IMR-90 (cell line): ENCODE data around the gene PI4KA. TPM values are rescaled to one million over a fixed set of nuclear protein-coding genes. Genes with fewer than 3 reads are reported as not detected.

Source experiments
- ATAC-seq: fragments of 200-7000 bp; cut with Tn5 transposase; 2 replicates; pipeline ENCODE4 v1.9.1; 2020; ENCODE audit warnings: low read depth, mild to moderate bottlenecking, moderate library complexity
- BruUV-seq: library from RNA; stranded (reverse); fragments of 400-500 nt; replicated peaks from 2 replicates; lab custom pipeline; 2021; lab: Mats Ljungman, UMichigan
- CTCF ChIA-PET: fragments of 300-600 bp; formaldehyde crosslinking; extraction: SDS; loops from one replicate; lab custom pipeline; 2021; ENCODE audit warnings: antibody characterized with exemption; lab: Yijun Ruan, JAX
- POLR2A ChIA-PET: fragments of 300-600 bp; sonication (Branson Sonifier 250); formaldehyde crosslinking; loops from one replicate; lab custom pipeline; 2022; ENCODE audit warnings: antibody characterized with exemption; ENCODE audit not compliant: unreplicated experiment; lab: Charles Lee
- DNase-seq: peaks from one replicate; pipeline ENCODE4 v3.0.0; 2013
- H2AFZ ChIP-seq: replicated peaks from 2 replicates; pipeline ENCODE3; 2013; ENCODE audit warnings: low read length, mild to moderate bottlenecking; ENCODE audit not compliant: poor library complexity
- H2AK5ac ChIP-seq: 2 replicates; pipeline ENCODE4 v1.6.1; 2013; ENCODE audit warnings: low read depth, low read length, inconsistent platforms
- H2AK9ac ChIP-seq: replicated peaks from 2 replicates; pipeline ENCODE3; 2013; ENCODE audit warnings: mild to moderate bottlenecking, low read depth, low read length, moderate library complexity; ENCODE audit not compliant: poor library complexity
- H2BK120ac ChIP-seq: 2 replicates; pipeline ENCODE4 v1.6.1; 2013; ENCODE audit warnings: low read depth, low read length, inconsistent platforms
- H2BK15ac ChIP-seq: 3 replicates; pipeline ENCODE4 v1.6.1; 2013; ENCODE audit warnings: low read depth, low read length, inconsistent platforms
- H2BK20ac ChIP-seq: 2 replicates; pipeline ENCODE4 v1.6.1; 2013; ENCODE audit warnings: low read depth, mild to moderate bottlenecking, inconsistent platforms, low read length, moderate library complexity
- H2BK5ac ChIP-seq: 2 replicates; pipeline ENCODE4 v1.6.1; 2013; ENCODE audit warnings: mild to moderate bottlenecking, low read depth, low read length, inconsistent platforms; ENCODE audit not compliant: poor library complexity, severe bottlenecking
- H3K14ac ChIP-seq: replicated peaks from 2 replicates; pipeline ENCODE4 v1.6.1; 2013; ENCODE audit warnings: low read depth, low read length, inconsistent platforms
- H3K18ac ChIP-seq: 2 replicates; pipeline ENCODE4 v1.6.1; 2013; ENCODE audit warnings: low read depth, low read length, control low read depth
- H3K23ac ChIP-seq: 2 replicates; pipeline ENCODE4 v1.6.1; 2013; ENCODE audit warnings: low read depth, low read length, inconsistent platforms
- H3K27ac ChIP-seq: 2 replicates; pipeline ENCODE4 v1.5.1; 2013; ENCODE audit warnings: mild to moderate bottlenecking, control low read depth, low read length; ENCODE audit not compliant: insufficient read depth
- H3K27me3 ChIP-seq: 2 replicates; pipeline ENCODE4 v1.6.1; 2013; ENCODE audit warnings: low read length; ENCODE audit not compliant: control insufficient read depth, insufficient read depth
- H3K36me3 ChIP-seq: 2 replicates; pipeline ENCODE4 v1.6.1; 2013; ENCODE audit warnings: low read length, mixed read lengths; ENCODE audit not compliant: control insufficient read depth, insufficient read depth
- H3K4ac ChIP-seq: 2 replicates; pipeline ENCODE4 v1.6.1; 2013; ENCODE audit warnings: low read depth, low read length, inconsistent platforms
- H3K4me1 ChIP-seq: 2 replicates; pipeline ENCODE4 v1.6.1; 2013; ENCODE audit warnings: low read length, mixed read lengths; ENCODE audit not compliant: control insufficient read depth, insufficient read depth
- H3K4me2 ChIP-seq: 2 replicates; pipeline ENCODE4 v1.6.1; 2013; ENCODE audit warnings: low read depth, mild to moderate bottlenecking, control low read depth, low read length, moderate library complexity
- H3K4me3 ChIP-seq: 2 replicates; pipeline ENCODE4 v1.5.1; 2013; ENCODE audit warnings: low read depth, mild to moderate bottlenecking, control low read depth, low read length, moderate library complexity; ENCODE audit not compliant: insufficient read depth
- H3K56ac ChIP-seq: 2 replicates; pipeline ENCODE4 v1.6.1; 2013; ENCODE audit warnings: low read length, inconsistent platforms; ENCODE audit not compliant: insufficient read depth; ENCODE audit errors: extremely low read depth
- H3K79me1 ChIP-seq, 2 experiments: 2 replicates each; pipeline ENCODE4 v1.6.1; 2013; ENCODE audit warnings: low read length in 2 of 2, inconsistent platforms in 1 of 2, low read depth in 1 of 2
- H3K9ac ChIP-seq: 2 replicates; pipeline ENCODE4 v1.6.1; 2013; ENCODE audit warnings: low read depth, low read length, control low read depth
- H3K9me1 ChIP-seq: 2 replicates; pipeline ENCODE4 v1.6.1; 2013; ENCODE audit warnings: low read length, inconsistent platforms; ENCODE audit not compliant: insufficient read depth
- H3K9me3 ChIP-seq: 2 replicates; pipeline ENCODE4 v1.6.1; 2013; ENCODE audit warnings: low read length; ENCODE audit not compliant: control insufficient read depth, insufficient read depth
- H4K20me1 ChIP-seq: 2 replicates; pipeline ENCODE4 v1.6.1; 2013; ENCODE audit warnings: low read length, inconsistent platforms; ENCODE audit not compliant: insufficient read depth
- H4K5ac ChIP-seq: 2 replicates; pipeline ENCODE4 v1.6.1; 2013; ENCODE audit warnings: mild to moderate bottlenecking, low read depth, low read length, control low read depth
- H4K8ac ChIP-seq, 2 experiments: 2 replicates each; pipeline ENCODE4 v1.6.1; 2013; ENCODE audit warnings: low read depth in 2 of 2, low read length in 2 of 2, control low read depth in 1 of 2, inconsistent platforms in 1 of 2
- H4K91ac ChIP-seq: 2 replicates; pipeline ENCODE4 v1.6.1; 2013; ENCODE audit warnings: low read depth, low read length, inconsistent platforms; ENCODE audit not compliant: insufficient read depth
- BHLHE40 ChIP-seq: fragments of 150-350 bp; IDR thresholded peaks from 2 replicates; pipeline ENCODE4 v1.6.1; 2016; ENCODE audit warnings: mild to moderate bottlenecking, low read depth, low read length
- CEBPB ChIP-seq: IDR thresholded peaks from 2 replicates; pipeline ENCODE4 v1.6.1; 2012; ENCODE audit warnings: low read depth, low read length, improper control_type of control experiment
- CHD1 ChIP-seq: IDR thresholded peaks from 2 replicates; pipeline ENCODE4 v1.6.1; 2012; ENCODE audit warnings: low read depth, low read length, improper control_type of control experiment
- CTCF ChIP-seq: conservative IDR thresholded peaks from 2 replicates; pipeline ENCODE4 v1.5.1; 2012; ENCODE audit warnings: mild to moderate bottlenecking, low read depth, low read length, improper control_type of control experiment
- ELK1 ChIP-seq: fragments of 150-350 bp; IDR thresholded peaks from 2 replicates; pipeline ENCODE4 v1.6.1; 2016; ENCODE audit warnings: low read depth, mild to moderate bottlenecking, low read length, moderate library complexity, borderline replicate concordance
- FOS ChIP-seq: fragments of 150-350 bp; IDR thresholded peaks from 2 replicates; pipeline ENCODE4 v1.6.1; 2016; ENCODE audit warnings: low read depth, low read length
- MAFK ChIP-seq: IDR thresholded peaks from 2 replicates; pipeline ENCODE4 v1.6.1; 2012; ENCODE audit warnings: low read depth, low read length, improper control_type of control experiment
- MAZ ChIP-seq: IDR thresholded peaks from 2 replicates; pipeline ENCODE4 v1.6.1; 2012; ENCODE audit warnings: low read depth, mild to moderate bottlenecking, low read length, improper control_type of control experiment, moderate library complexity, borderline replicate concordance
- MXI1 ChIP-seq: IDR thresholded peaks from 2 replicates; pipeline ENCODE4 v1.6.1; 2012; ENCODE audit warnings: low read depth, mild to moderate bottlenecking, low read length, moderate library complexity, borderline replicate concordance
- NFE2L2 ChIP-seq: fragments of 150-350 bp; IDR thresholded peaks from 2 replicates; pipeline ENCODE4 v1.6.1; 2016; ENCODE audit warnings: low read depth, mild to moderate bottlenecking, low read length
- POLR2A ChIP-seq: IDR thresholded peaks from 2 replicates; pipeline ENCODE4 v1.6.1; 2012; ENCODE audit warnings: mild to moderate bottlenecking, low read depth, low read length
- RAD21 ChIP-seq: IDR thresholded peaks from 2 replicates; pipeline ENCODE4 v1.6.1; 2012; ENCODE audit warnings: low read length, improper control_type of control experiment
- RCOR1 ChIP-seq: IDR thresholded peaks from 2 replicates; pipeline ENCODE4 v1.6.1; 2012; ENCODE audit warnings: mild to moderate bottlenecking, low read length, improper control_type of control experiment; ENCODE audit not compliant: insufficient replicate concordance
- RFX5 ChIP-seq: IDR thresholded peaks from 2 replicates; pipeline ENCODE4 v1.8.0; 2012; ENCODE audit warnings: low read depth, mild to moderate bottlenecking, low read length, moderate library complexity
- SMC3 ChIP-seq: fragments of 150-350 bp; IDR thresholded peaks from 2 replicates; pipeline ENCODE4 v1.6.1; 2016; ENCODE audit warnings: low read depth, mild to moderate bottlenecking, antibody characterized with exemption, low read length, moderate library complexity
- USF2 ChIP-seq: fragments of 150-350 bp; IDR thresholded peaks from 2 replicates; pipeline ENCODE4 v1.6.1; 2017; ENCODE audit warnings: mild to moderate bottlenecking, antibody characterized with exemption, low read length, low read depth
- WGBS, 2 experiments: methylation state at CpG; one replicate each; pipeline versions ENCODE4 v1.1.5 to v1.1.7; 2013; ENCODE audit warnings: missing lambda C conversion rate in 2 of 2; ENCODE audit not compliant: insufficient read length in 1 of 2; ENCODE audit errors: extremely low coverage in 2 of 2; 5-methylcytosine and 5-hydroxymethylcytosine counted together
- dilution Hi-C: fragments of 300-500 bp; cut with HindIII; formaldehyde crosslinking; loops from one replicate; pipeline ENCODE4 v1.14.3; 2018; ENCODE audit warnings: low sequenced_read_pairs; ENCODE audit not compliant: unreplicated experiment
- in situ Hi-C: fragments of 300-500 bp; cut with MboI; formaldehyde crosslinking; loops from 3 replicates; pipeline ENCODE4 v1.14.3; 2019; ENCODE audit warnings: low sequenced_read_pairs, inconsistent platforms, mixed read lengths
- intact Hi-C: fragments of 100-400 bp; cut with micrococcal nuclease; formaldehyde crosslinking; loops from 2 replicates; pipeline ENCODE4 v1.10.0; 2022
- polyA plus RNA-seq, 3 experiments: library from polyadenylated mRNA; depleted of rRNA; stranded (reverse); fragments of >200 nt; gene quantifications; 2 replicates each; pipeline ENCODE4 v1.2.3, GENCODE V29; 2012; ENCODE audit warnings: low replicate concordance in 1 of 3
- total RNA-seq: library from RNA; depleted of rRNA; stranded (reverse); fragments of >200 nt; gene quantifications from 2 replicates; pipeline ENCODE4 v1.2.3, GENCODE V29; 2012

PI4KA gene
- total and polyA plus RNA-seq, 2 of the 4 experiments (the other 2 are of a cell fraction) = 16.8 to 35.5 TPM

- no TSS peak for BruUV-seq
- no peak overlapping the region for H3K18ac ChIP-seq
- peaks cover 0 to 5% of the 10 kb centered on the region in 2 experiments; a peak in 1 of 4 replicates for H3K79me1 ChIP-seq
- no peak overlapping the region for H2BK20ac ChIP-seq
- intact Hi-C loops = no loop called here
- H3K23ac ChIP-seq = no peak overlapping the region
- H3K4me3 ChIP-seq = no peak overlapping the region
- no peak overlapping the region for H4K8ac ChIP-seq
- no peak overlapping the region for H2BK5ac ChIP-seq
- H3K36me3 ChIP-seq = peaks cover 35% of the 10 kb centered on the region
- no peak overlapping the region for H3K4ac ChIP-seq
- H3K4me2 ChIP-seq = no peak overlapping the region
- ATAC-seq (no peak), DNase-seq (no peak)
- 100% methylated on average over 2 of the region's 7 CpGs; no CpG with 5 or more reads in 1 of the 2 experiments for WGBS, 2 experiments
- H2AK9ac ChIP-seq = no peak overlapping the region
- dilution Hi-C loops = no loop called here
- no peak for TF ChIP-seq CEBPB
- no peak for TF ChIP-seq NFE2L2
- no peak for TF ChIP-seq MAZ
- no peak for TF ChIP-seq SMC3
- TF ChIP-seq MXI1 = no peak
- TF ChIP-seq BHLHE40 = no peak
- TF ChIP-seq FOS = no peak
- no peak for TF ChIP-seq MAFK
- TF ChIP-seq USF2 = no peak
- TF ChIP-seq CTCF = no peak
- TF ChIP-seq POLR2A = no peak
- no peak for TF ChIP-seq RAD21
- no peak for TF ChIP-seq RCOR1
- no peak for TF ChIP-seq RFX5
- TF ChIP-seq CHD1 = no peak
- no peak for TF ChIP-seq ELK1
- H2AK5ac ChIP-seq = no peak overlapping the region
- H2BK15ac ChIP-seq = no peak overlapping the region
- ChIA-PET POLR2A (interaction anchor here (0.6 kb wide), 1 partner anchor 16 kb away, joined by 4 read pairs; no protein-coding TSS in a partner anchor), CTCF (no interaction called here)
- no peak overlapping the region for H4K91ac ChIP-seq
- H4K5ac ChIP-seq = no peak overlapping the region
- peaks cover 17% of the 10 kb centered on the region for H3K9me1 ChIP-seq
- H2BK120ac ChIP-seq = no peak overlapping the region
- H3K27me3 ChIP-seq = no peaks in the 10 kb centered on the region
- H3K4me1 ChIP-seq = no peaks in the 10 kb centered on the region
- no peak overlapping the region for H3K27ac ChIP-seq
- no peaks in the 10 kb centered on the region for H3K9me3 ChIP-seq
- H3K56ac ChIP-seq = no peak overlapping the region
- in situ Hi-C loops = no loop called here
- no peak overlapping the region for H2AFZ ChIP-seq
- H4K20me1 ChIP-seq = no peaks in the 10 kb centered on the region
- no peak overlapping the region for H3K9ac ChIP-seq
- no peak overlapping the region for H3K14ac ChIP-seq
These were observed 92.1 kb downstream of the PI4KA start for GRCh38 chr22:20766530-20766929.
